ENCODE data around the gene RPS6KC1. TPM values are rescaled to one million over a fixed set of nuclear protein-coding genes. Genes with fewer than 3 reads are reported as not detected.

The RPS6KC1 gene
- total and polyA plus RNA-seq, 2 donors (not counting 3 experiments of a cell fraction or from before 2014, with no cell fraction given): 5.1 to 18.6 TPM

- Histone ChIP-seq H3K4me3 (replicated peaks in 1 of 3; ENCODE audit: insufficient read depth in 1 of 3, low read depth in 1 of 3, low read length in 3 of 3) (no peak overlapping the region), H3K27me3 (ENCODE audit: control insufficient read depth in 2 of 2, insufficient read depth in 2 of 2, low read length in 2 of 2) (no peaks in the 10 kb centered on the region), H3K79me2 (ENCODE audit: control insufficient read depth, insufficient read depth, low read length) (no peaks in the 10 kb centered on the region), H3K9ac (replicated peaks; ENCODE audit: extremely low read depth, insufficient read depth, low read length) (no peak overlapping the region), H3K9me3 (replicated peaks; ENCODE audit: control insufficient read depth, insufficient read depth, low read length) (no peaks in the 10 kb centered on the region), H3K4me1 (ENCODE audit: control insufficient read depth, extremely low read depth, insufficient read depth, low read length) (no peaks in the 10 kb centered on the region), H2AFZ (ENCODE audit: low read depth, low read length) (no peak overlapping the region), H3K36me3 (ENCODE audit: control insufficient read depth in 2 of 2, extremely low read depth in 1 of 2, insufficient read depth in 2 of 2, low read length in 2 of 2) (no peaks in the 10 kb centered on the region), H3K4me2 (ENCODE audit: insufficient read depth, low read length) (no peak overlapping the region), H3K27ac (ENCODE audit: insufficient read depth, low read depth, low read length) (no peak overlapping the region), H4K20me1 (replicated peaks; ENCODE audit: control insufficient read depth, extremely low read depth, insufficient read depth, low read length) (no peaks in the 10 kb centered on the region), H3K9me1 (replicated peaks; ENCODE audit: control insufficient read depth, extremely low read depth, insufficient read depth, low read length) (no peaks in the 10 kb centered on the region)
- POLR2A ChIA-PET: no interaction called here
- no TSS peak for BruUV-seq (replicated peaks)
- DNase-seq (ENCODE audit: low read depth, low spot score) (no peak), FAIRE-seq (no peak)
- no peak for TF ChIP-seq MAX (IDR thresholded peaks at IDR 0.05; ENCODE audit: insufficient read depth, insufficient read length)
- TF ChIP-seq MYC (IDR thresholded peaks at IDR 0.05; ENCODE audit: low read depth, low read length): no peak
- TF ChIP-seq CTCF (IDR thresholded peaks at IDR 0.05; ENCODE audit: extremely low read depth in 1 of 2, insufficient read depth in 1 of 2, low read depth in 1 of 2, low read length in 2 of 2): no peak
- TF ChIP-seq FOS (IDR thresholded peaks at IDR 0.05; ENCODE audit: borderline replicate concordance, insufficient read depth, low read length): no peak
- TF ChIP-seq GATA2 (IDR thresholded peaks at IDR 0.05; ENCODE audit: insufficient read depth, insufficient read length, low read depth, low read length): no peak
- no peak for TF ChIP-seq EZH2 (IDR thresholded peaks at IDR 0.05; ENCODE audit: borderline replicate concordance, low read depth, low read length, severe bottlenecking)
- no peak for TF ChIP-seq POLR2AphosphoS5 (IDR thresholded peaks at IDR 0.05; ENCODE audit: insufficient read depth, low read depth, low read length)
- no peak for TF ChIP-seq POLR2A (IDR thresholded peaks at IDR 0.05; ENCODE audit: low read depth, low read length)
- TF ChIP-seq JUN (IDR thresholded peaks at IDR 0.05; ENCODE audit: borderline replicate concordance, insufficient read depth, insufficient read length, low read depth): no peak
- CTCF ChIA-PET: no interaction called here
- intact Hi-C loops (cut with micrococcal nuclease) (no loop called here), dilution Hi-C loops (cut with MboI; ENCODE audit: extremely low pct_ligation_motif_present, low sequenced_read_pairs) (no loop called here)
Observed at GRCh38 chr1:213183036-213183672, 132.1 kb downstream of the RPS6KC1 start.

Data from endothelial cell of umbilical vein (primary cell).